Activated B cell treated with CpG ODN at 0.5 μM for 24 hours (primary cell): Measurements from ENCODE around the gene GSK3B. TPM values are rescaled to one million over a fixed set of nuclear protein-coding genes. Genes with fewer than 3 reads are reported as not detected.

ENCODE experiments used
- ATAC-seq: fragments of 200-7000 bp; cut with Tn5 transposase; one replicate; pipeline ENCODE4 v1.10.0; 2021; ENCODE audit warnings: low read depth, mild to moderate bottlenecking, moderate library complexity
- CTCF ChIA-PET: fragments of 350-600 bp; sonication (Branson Sonifier 250); formaldehyde crosslinking; loops from one replicate; lab custom pipeline; 2021; ENCODE audit warnings: antibody characterized with exemption; lab: Charles Lee
- POLR2A ChIA-PET: fragments of 350-600 bp; sonication (Branson Sonifier 250); formaldehyde crosslinking; loops from one replicate; lab custom pipeline; 2021; ENCODE audit warnings: antibody characterized with exemption; lab: Charles Lee
- DNase-seq: peaks from one replicate; pipeline ENCODE4 v3.0.0; 2022
- H3K27ac Mint-ChIP-seq: one replicate; pipeline ENCODE4 v1.8.0; 2020; ENCODE audit warnings: mixed read lengths
- H3K27me3 Mint-ChIP-seq: one replicate; pipeline ENCODE4 v1.8.0; 2021; ENCODE audit warnings: mixed read lengths
- H3K36me3 Mint-ChIP-seq: one replicate; pipeline ENCODE4 v1.8.0; 2021; ENCODE audit warnings: low read depth, mixed read lengths
- H3K4me1 Mint-ChIP-seq: one replicate; pipeline ENCODE4 v1.8.0; 2021; ENCODE audit warnings: mixed read lengths
- H3K4me3 Mint-ChIP-seq: one replicate; pipeline ENCODE4 v1.8.0; 2020; ENCODE audit warnings: mild to moderate bottlenecking, mixed read lengths
- H3K9me3 Mint-ChIP-seq: one replicate; pipeline ENCODE4 v1.8.0; 2020; ENCODE audit warnings: mixed read lengths
- CTCF ChIP-seq: fragments of 200-600 bp; IDR thresholded peaks from one replicate; pipeline ENCODE4 v1.8.0; 2022; ENCODE audit warnings: antibody characterized with exemption, mild to moderate bottlenecking
- intact Hi-C: fragments of 100-400 bp; cut with micrococcal nuclease; formaldehyde crosslinking; loops from one replicate; pipeline ENCODE4 v1.15.1; 2024
- total RNA-seq: library from RNA; stranded (reverse); gene quantifications from 2 replicates; pipeline ENCODE4 v1.2.3, GENCODE V29; 2022

GSK3B gene
- total RNA-seq, 1 donor from 2014 or later: 35.4 TPM

- Mint-ChIP-seq H3K27me3 (no peaks in the 10 kb centered on the region), H3K4me1 (no peaks in the 10 kb centered on the region), H3K36me3 (peaks cover 4% of the 10 kb centered on the region), H3K27ac (no peak overlapping the region), H3K9me3 (peaks cover 9% of the 10 kb centered on the region), H3K4me3 (no peak overlapping the region)
- no peak for DNase-seq
- no peak for ATAC-seq
- intact Hi-C loops: no loop called here
- TF ChIP-seq CTCF: no peak
- ChIA-PET CTCF (no interaction called here), POLR2A (no interaction called here)
Observed at GRCh38 chr3:120119846-120120510, 25.7 kb upstream of the GSK3B start.

- ChIA-PET CTCF (no interaction called here), POLR2A (no interaction called here)
- H3K4me1 Mint-ChIP-seq: no peaks in the 10 kb centered on the region
Observed at GRCh38 chr3:120114981-120115380, 20.7 kb upstream of the GSK3B start.

GRCh38 chr3:120114376-120114775 lies 20.1 kb upstream of the GSK3B start:
- DNase-seq (no peak), ATAC-seq (no peak)
- Mint-ChIP-seq H3K4me3 (no peak overlapping the region), H3K36me3 (peaks cover 4% of the 10 kb centered on the region), H3K27me3 (no peaks in the 10 kb centered on the region), H3K27ac (no peak overlapping the region), H3K4me1 (no peaks in the 10 kb centered on the region), H3K9me3 (peaks cover 7% of the 10 kb centered on the region)
- intact Hi-C loops: no loop called here
- POLR2A ChIA-PET: no interaction called here
- CTCF ChIA-PET: no interaction called here
- TF ChIP-seq CTCF: no peak

More at GRCh38 chr3:120114981-120115380, 20.7 kb upstream of the GSK3B start:
- Mint-ChIP-seq H3K36me3 (peaks cover 4% of the 10 kb centered on the region), H3K4me3 (no peak overlapping the region), H3K9me3 (peaks cover 7% of the 10 kb centered on the region), H3K27ac (no peak overlapping the region), H3K27me3 (no peaks in the 10 kb centered on the region)
- no peak for TF ChIP-seq CTCF
- no peak for DNase-seq
- no peak for ATAC-seq
- intact Hi-C loops: no loop called here

- intact Hi-C loops: no loop called here
- Mint-ChIP-seq H3K36me3 (peaks cover 4% of the 10 kb centered on the region), H3K9me3 (peaks cover 7% of the 10 kb centered on the region), H3K4me3 (no peak overlapping the region), H3K27me3 (no peaks in the 10 kb centered on the region), H3K27ac (no peak overlapping the region), H3K4me1 (no peaks in the 10 kb centered on the region)
- no peak for ATAC-seq
- ChIA-PET CTCF (no interaction called here), POLR2A (no interaction called here)
- no peak for DNase-seq
- TF ChIP-seq CTCF: no peak
Observed at GRCh38 chr3:120113128-120114116, 19.2 kb upstream of the GSK3B start.

- peaks cover under 1% of the 10 kb centered on the region for H3K36me3 Mint-ChIP-seq
- H3K4me3 Mint-ChIP-seq: no peak overlapping the region
- intact Hi-C loops: no loop called here
- peaks cover 4% of the 10 kb centered on the region for H3K9me3 Mint-ChIP-seq
- H3K27me3 Mint-ChIP-seq: no peaks in the 10 kb centered on the region
- TF ChIP-seq CTCF: no peak
- no peak for DNase-seq
- H3K4me1 Mint-ChIP-seq: peaks cover 7% of the 10 kb centered on the region
- ATAC-seq: no peak
- ChIA-PET POLR2A (no interaction called here), CTCF (no interaction called here)
- H3K27ac Mint-ChIP-seq: no peak overlapping the region
Observed at GRCh38 chr3:120111898-120112297, 17.7 kb upstream of the GSK3B start.
